Stimulated activated CD4-positive, alpha-beta T cell treated with anti-CD3 and anti-CD28 coated beads, Interleukin-12 subunit alpha, Interleukin-12 subunit beta, amount 100 ng/mL, for 4 hours (primary cell): Measurements from ENCODE around the gene C3orf33.

Experiments
- DNase-seq: peaks from one replicate; pipeline ENCODE4 v3.0.0-alpha.2; 2020

Gene C3orf33

GRCh38 chr3:155782390-155782953 lies 23.6 kb downstream of the C3orf33 start:
- DNase-seq = no peak

GRCh38 chr3:155780291-155780690 lies 25.8 kb downstream of the C3orf33 start:
- no peak for DNase-seq

GRCh38 chr3:155778462-155778861 lies 27.6 kb downstream of the C3orf33 start:
- DNase-seq = no peak

DNA sequence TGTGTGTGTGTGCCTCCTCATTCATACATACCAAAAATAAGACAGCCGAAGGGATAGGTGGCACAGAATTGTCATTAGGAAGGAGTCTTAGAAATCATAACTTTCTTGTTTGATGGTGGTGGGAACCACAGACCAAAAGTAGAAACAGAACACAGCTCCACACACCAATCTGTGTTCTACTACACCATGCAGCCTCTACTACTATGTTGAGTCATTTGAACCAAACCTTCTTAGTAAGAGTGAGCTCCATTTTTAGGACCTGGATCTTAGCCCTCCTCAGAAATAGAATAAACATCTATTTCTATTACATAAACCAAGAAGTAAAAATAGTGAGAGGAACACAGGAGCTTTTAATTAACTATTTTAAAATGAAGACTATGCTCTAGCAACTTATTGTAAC lies 33.3 kb downstream of the C3orf33 start:
- DNase-seq = no peak

DNA sequence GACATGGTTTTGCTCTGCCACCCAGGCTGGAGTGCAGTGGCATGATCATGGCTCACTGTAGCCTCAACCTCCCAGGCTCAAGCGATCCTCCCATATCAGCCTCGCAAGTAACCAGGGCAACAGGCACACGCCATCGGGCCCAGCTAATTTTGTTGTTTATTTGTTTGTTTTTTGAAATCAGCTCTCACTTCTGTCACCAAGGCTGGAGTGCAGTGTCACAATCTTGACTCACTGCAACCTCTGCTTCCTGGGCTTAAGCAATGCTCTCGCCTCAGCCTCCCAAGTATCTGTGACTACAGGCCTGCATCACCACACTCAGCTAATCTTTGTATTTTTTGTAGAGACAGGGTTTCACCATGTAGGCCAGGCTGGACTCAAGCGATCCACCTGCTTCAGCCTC lies 35.0 kb downstream of the C3orf33 start:
- DNase-seq = no peak

DNA sequence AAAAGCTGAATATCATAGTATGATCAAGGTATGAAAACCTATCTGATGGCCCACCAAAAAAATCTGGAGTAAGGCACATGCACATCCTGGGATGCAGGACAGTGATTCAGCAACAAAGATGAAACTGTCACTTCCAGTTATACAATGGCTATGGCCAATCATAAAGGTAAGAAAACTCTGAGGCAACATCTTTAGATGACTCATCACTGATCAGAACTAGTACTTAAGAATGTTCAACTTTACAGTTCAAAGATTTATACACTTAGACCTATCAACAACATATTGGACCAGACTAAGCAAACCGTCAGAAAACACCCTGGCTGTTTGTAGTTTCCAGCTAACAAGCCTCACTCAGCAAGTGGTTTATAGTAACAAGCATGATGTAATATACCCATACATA lies 39.9 kb downstream of the C3orf33 start:
- no peak for DNase-seq

DNA sequence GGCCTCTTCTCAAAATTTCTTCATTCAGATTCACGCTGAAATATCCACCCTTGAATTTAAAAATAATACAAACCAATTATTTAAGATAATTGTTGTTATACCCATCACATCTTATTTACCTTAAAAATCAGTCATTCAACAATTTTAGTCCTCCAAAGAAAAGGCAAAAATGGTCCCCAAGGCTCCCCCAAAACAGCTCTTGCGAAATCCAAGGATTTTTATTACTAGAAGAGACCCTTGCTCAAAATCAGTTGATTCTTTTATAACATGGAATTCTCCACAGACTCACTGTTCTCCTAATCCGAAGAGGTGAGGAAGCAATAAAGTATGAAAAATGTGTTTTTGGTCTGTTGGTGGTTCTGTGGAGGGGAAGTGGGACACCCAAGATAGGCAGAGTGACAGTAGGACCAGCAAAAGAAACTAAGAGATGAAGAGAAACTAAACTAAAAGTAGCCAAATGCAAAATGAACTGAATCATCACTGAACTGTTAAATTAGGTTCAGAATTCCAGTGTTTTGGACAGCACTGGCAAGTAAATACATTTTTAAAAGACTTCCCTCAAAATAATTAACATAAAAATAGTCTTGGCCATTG lies 42.1 kb downstream of the C3orf33 start:
- no peak for DNase-seq

- no peak for DNase-seq
These were observed 45.4 kb downstream of the C3orf33 start for GRCh38 chr3:155760653-155761052.

DNA sequence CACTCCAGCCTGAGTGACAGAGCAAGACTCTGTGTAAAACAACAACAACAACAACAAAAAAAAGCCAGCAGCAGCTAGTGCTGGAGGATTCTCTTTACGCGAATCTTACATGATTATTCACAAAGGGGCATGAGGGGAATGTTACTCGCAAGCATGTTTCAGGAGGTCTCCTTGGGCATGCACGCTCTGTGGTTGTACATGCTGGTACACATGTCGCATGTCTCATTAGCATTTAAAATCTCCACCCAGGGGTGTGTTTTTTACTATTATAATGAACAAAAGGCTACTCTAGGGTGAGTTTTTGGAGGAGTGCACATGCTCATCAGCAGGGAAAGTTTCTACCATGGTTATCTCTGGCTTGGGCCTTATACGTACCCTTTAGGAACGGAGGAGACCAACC lies 48.5 kb downstream of the C3orf33 start:
- no peak for DNase-seq

DNA sequence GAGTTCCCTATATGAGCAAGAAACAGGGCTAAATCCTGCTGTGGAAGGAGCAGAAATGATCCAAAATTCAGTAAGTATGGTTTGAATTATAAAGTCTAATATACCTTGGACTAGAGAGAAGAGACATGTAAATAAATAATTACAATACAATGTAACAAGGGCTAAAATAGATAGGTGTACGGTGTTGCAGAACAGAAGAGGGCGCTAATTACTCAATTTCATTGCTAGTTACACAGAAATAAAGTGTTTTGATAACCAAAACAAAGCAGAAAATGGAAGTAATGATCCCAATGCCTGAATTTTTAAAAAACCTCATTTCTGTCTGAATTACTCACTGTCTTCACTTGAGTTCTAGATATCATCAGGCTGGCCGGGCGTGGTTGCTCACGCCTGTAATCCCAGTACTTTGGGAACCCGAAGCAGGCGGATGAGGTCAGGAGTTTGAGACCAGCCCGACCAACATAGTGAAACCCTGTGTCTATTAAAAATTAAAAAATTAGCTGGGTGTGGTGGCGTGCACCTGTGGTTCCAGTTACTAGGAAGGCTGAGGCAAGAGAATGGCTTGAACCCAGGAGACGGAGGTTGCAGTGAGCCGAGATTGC lies 52.9 kb downstream of the C3orf33 start:
- DNase-seq = no peak

DNA sequence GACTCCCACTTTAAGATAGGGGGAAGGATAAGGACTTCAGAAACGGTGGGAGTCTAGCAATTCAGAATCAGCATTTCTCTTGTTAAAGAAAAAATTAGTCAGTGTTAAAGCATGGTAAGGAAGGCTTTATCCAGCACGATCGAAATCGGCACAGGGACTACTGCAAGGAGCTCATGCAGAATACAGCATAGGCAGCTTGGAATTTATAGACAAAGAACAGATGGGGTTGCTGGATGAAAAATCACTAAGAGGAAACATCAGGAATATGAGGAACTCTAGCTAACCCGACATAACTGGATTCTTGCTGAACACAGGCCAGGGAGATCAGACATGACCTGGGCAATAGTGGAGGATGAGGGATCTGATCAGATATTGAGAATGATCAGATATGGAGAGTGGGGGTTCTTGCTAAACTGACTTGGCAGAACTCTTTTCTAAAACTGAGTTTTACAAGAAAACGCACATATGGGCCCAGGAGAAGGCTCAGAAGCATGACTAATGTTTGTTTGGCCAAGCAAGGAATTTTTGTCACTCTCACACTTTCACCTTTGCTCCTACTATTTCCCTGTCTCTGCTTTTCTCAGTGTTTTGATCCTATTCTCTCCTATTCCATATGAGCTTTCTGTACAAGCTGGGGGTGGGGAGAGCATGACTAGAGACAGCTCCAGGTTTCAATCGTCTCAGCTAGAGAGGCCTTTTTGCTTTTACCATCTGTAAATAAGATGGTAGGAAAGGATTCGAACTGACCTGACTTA lies 57.3 kb downstream of the C3orf33 start:
- no peak for DNase-seq

- no peak for DNase-seq
These were observed 58.2 kb downstream of the C3orf33 start for GRCh38 chr3:155747946-155748290.

DNA sequence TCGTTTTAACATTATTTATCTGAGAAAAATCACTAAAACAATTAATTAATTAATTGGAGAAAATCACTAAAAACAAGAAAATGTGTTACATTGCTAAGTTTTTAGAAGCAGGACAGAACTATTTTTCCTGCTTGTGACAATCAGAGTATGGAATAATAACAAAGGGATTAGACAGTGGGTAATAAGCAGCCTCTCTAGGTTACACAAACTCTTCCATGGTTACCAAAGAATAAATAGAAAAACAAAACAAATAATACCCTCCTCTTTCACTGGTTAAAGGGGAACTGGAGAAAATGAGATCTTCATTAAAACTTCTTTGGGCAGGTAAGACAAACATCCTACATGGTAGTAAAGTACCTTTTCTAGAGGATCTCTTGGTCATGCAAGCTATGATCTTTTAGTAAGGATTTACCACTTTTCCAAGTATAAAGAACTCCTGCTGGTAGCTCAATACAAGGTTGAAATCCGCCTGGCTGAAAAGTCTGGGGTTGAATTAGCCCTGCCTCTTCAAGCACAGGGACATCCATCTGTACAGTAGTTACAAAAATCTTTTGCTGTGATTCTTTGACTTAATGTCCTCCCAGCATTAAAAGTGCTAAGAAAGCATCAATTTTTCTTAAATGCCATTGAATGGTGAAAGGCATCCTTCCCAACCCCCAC lies 58.7 kb downstream of the C3orf33 start:
- DNase-seq = no peak

- no peak for DNase-seq
These were observed 59.4 kb downstream of the C3orf33 start for GRCh38 chr3:155746703-155747102.

- no peak for DNase-seq
These were observed 60.1 kb downstream of the C3orf33 start for GRCh38 chr3:155745795-155746550.

- peak; percentile 22 for DNase-seq
These were observed 61.3 kb downstream of the C3orf33 start, which contains the start of gene PLCH1 for GRCh38 chr3:155744626-155745324. Gene PLCH1 (minus strand): TSS chr3:155745071. CDS start chr3:155704224, 40,847 bp downstream.

DNA sequence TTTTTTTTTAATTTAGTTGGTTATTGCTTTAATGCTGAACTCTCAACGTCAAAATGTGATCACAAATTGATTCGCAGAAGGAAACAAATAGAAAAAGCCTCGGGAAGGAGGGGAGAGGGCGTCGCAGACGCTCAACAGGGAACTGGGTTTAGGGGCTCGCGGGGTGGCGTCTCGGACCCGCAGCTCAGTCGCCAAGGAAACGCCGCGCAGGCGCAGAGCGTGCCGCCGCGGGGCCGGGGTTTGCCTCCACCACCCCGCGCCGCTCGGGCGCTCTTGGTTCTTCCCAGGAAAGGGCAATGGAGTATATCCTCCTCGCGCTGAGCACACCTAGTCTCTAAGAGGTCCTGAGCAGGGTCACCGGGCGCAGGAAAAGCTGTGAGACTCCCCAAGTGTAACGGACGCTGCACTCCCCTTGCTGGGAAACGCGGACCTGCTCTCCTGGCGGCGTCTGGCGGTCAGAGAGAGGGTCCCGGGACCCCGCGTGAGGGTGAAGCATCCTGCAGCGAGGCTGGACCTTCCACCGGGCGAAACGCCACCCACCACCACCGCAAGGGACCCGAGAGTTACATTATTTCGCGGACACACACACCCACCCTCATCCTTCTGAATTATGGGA lies 62.0 kb downstream of the C3orf33 start:
- peak; percentile 48 for DNase-seq

DNA sequence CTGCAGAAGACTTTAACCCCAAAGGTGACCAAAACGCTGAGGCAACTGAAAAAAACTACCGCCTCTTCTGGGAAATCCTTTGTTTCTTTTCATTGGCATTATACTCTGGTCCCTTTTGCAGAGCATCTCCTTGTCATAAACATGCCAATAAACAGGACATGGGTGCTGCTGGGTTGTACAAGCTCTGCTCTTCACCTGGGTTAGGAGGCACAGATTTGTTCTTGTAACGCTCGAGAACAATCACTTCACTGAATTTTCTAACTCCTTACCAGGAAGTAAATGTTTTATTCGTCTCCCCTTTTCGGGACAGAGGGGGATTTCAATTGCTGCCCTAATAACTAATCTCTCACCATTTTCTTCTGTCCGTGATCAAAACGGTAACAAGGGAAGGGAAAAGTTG lies 62.5 kb downstream of the C3orf33 start:
- DNase-seq = no peak

DNA sequence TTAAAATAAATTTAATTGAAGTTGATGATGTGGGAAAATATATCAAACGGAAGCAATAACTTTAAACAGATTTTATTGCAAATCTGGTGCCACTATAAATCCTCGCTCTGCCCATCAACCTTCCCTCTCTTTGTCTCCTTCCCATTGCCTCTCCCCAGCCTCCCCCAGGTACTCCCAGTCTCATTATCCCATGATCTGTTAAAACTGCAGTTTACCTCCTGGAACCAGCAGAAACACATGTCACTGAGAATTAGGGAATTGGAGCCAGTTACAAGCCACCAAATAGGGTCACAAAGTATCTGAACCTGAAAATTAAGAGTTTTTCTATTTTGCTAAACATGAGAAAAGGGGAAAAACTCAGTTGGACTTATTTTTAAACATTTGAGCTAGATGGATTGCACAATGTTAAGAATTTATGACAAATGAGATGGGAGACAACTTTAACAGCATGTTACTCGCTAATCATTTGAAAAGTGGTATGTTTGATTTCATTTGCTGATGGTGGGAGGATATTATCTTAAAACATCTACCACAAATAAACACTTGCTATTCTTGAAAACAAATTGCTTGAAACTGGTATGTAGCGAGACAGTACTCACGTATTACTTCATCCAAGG lies 63.6 kb downstream of the C3orf33 start:
- DNase-seq = no peak

- no peak for DNase-seq
These were observed 64.5 kb downstream of the C3orf33 start for GRCh38 chr3:155741603-155742002.

GRCh38 chr3:155741101-155741500 lies 65.0 kb downstream of the C3orf33 start:
- no peak for DNase-seq
